Suprapubic skin (tissue), 4 donors: ENCODE data around the gene METTL17. TPM values are rescaled to one million over a fixed set of nuclear protein-coding genes. Genes with fewer than 3 reads are reported as not detected.

Experiments
- DNase-seq, 2 donors: peaks; one replicate each; pipeline ENCODE4 v3.0.0-alpha.2; 2019; ENCODE audit warnings: low spot score in 2 of 2
- H3K27ac ChIP-seq: fragments of 200-600 bp; sonication (generic); one replicate; pipeline ENCODE4 v1.5.1; 2019
- H3K27me3 ChIP-seq: fragments of 200-600 bp; sonication (generic); one replicate; pipeline ENCODE4 v1.5.1; 2019
- H3K36me3 ChIP-seq: fragments of 200-600 bp; sonication (generic); one replicate; pipeline ENCODE4 v1.5.1; 2019
- H3K4me1 ChIP-seq: fragments of 200-600 bp; sonication (generic); one replicate; pipeline ENCODE4 v1.5.1; 2019
- H3K4me3 ChIP-seq: fragments of 200-600 bp; sonication (generic); one replicate; pipeline ENCODE4 v1.5.1; 2019; ENCODE audit warnings: mild to moderate bottlenecking
- H3K9me3 ChIP-seq: fragments of 200-600 bp; sonication (generic); one replicate; pipeline ENCODE4 v1.5.1; 2019
- EP300 ChIP-seq: sonication (generic); formaldehyde crosslinking; IDR thresholded peaks from one replicate; pipeline ENCODE4 v1.6.1; 2017; ENCODE audit warnings: antibody characterized with exemption
- POLR2A ChIP-seq, 2 donors: fragments of 450-650 bp; IDR thresholded peaks; one replicate each; pipeline ENCODE4 v1.6.1; 2017; ENCODE audit warnings: antibody characterized with exemption in 2 of 2, mild to moderate bottlenecking in 2 of 2, moderate library complexity in 2 of 2
- POLR2AphosphoS5 ChIP-seq, 3 donors: sonication (generic); formaldehyde crosslinking; IDR thresholded peaks; one replicate each; pipeline ENCODE4 v1.6.1; 2017; ENCODE audit warnings: antibody characterized with exemption in 3 of 3
- WGBS: methylation state at CpG from one replicate; pipeline ENCODE4 v1.1.5; 2018; 5-methylcytosine and 5-hydroxymethylcytosine counted together
- total RNA-seq, 4 donors: library from RNA; depleted of rRNA; stranded (reverse); fragments of >200 nt; gene quantifications; one replicate each; pipeline ENCODE4 v1.1.0, GENCODE V29; 2016
- TF ChIP-seq, protein P1 (sequence below), 2 donors: fragments of 200-600 bp in 1 of 2; fragments of 450-650 bp in 1 of 2; sonication (generic) in 1 of 2; IDR thresholded peaks; one replicate each; pipeline ENCODE4 v1.5.1; 2016 to 2019; ENCODE audit warnings: antibody characterized with exemption in 2 of 2, mild to moderate bottlenecking in 1 of 2, moderate library complexity in 1 of 2

Gene METTL17
- total RNA-seq, 4 donors from 2014 or later = 64.9 to 332 (median 96.3) TPM

DNA sequence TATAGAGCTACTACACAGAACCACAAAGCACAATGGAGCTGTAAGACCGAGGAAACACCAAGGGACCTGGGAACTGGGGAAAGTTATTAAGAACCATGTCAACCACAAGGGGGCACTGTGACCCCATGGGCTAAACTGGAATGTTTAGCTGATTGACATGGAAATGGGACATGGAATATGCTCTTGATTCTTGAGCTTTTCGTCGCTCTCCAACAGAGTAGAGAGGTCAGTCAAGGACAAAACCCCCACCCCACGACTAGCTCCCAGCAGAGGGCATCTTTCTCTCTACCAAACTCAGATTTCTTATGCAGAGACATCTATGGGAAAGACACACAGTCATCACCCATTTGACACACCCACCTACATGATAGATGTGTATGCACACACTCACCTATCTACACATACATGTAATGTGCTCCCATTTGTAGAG is 25.0 kb downstream of the METTL17 start:
- Histone ChIP-seq H3K9me3 (no peaks in the 10 kb centered on the region), H3K27ac (no peak overlapping the region), H3K4me3 (no peak overlapping the region), H3K4me1 (peaks cover 9% of the 10 kb centered on the region), H3K36me3 (peaks cover 29% of the 10 kb centered on the region), H3K27me3 (no peaks in the 10 kb centered on the region)
- 0% methylated on average over 4 of the region's 4 CpGs for WGBS
- TF ChIP-seq, protein P1, sequence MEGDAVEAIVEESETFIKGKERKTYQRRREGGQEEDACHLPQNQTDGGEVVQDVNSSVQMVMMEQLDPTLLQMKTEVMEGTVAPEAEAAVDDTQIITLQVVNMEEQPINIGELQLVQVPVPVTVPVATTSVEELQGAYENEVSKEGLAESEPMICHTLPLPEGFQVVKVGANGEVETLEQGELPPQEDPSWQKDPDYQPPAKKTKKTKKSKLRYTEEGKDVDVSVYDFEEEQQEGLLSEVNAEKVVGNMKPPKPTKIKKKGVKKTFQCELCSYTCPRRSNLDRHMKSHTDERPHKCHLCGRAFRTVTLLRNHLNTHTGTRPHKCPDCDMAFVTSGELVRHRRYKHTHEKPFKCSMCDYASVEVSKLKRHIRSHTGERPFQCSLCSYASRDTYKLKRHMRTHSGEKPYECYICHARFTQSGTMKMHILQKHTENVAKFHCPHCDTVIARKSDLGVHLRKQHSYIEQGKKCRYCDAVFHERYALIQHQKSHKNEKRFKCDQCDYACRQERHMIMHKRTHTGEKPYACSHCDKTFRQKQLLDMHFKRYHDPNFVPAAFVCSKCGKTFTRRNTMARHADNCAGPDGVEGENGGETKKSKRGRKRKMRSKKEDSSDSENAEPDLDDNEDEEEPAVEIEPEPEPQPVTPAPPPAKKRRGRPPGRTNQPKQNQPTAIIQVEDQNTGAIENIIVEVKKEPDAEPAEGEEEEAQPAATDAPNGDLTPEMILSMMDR (IDR thresholded peaks at IDR 0.05) = peak; percentile 85 to 91
- TF ChIP-seq POLR2AphosphoS5 (IDR thresholded peaks at IDR 0.05) = peak in 2 of 3 donors; percentile 43 to 57
- no peak for TF ChIP-seq POLR2A (IDR thresholded peaks at IDR 0.05)
- TF ChIP-seq EP300 = no peak
- peak; percentile 90 to 93 for DNase-seq

DNA sequence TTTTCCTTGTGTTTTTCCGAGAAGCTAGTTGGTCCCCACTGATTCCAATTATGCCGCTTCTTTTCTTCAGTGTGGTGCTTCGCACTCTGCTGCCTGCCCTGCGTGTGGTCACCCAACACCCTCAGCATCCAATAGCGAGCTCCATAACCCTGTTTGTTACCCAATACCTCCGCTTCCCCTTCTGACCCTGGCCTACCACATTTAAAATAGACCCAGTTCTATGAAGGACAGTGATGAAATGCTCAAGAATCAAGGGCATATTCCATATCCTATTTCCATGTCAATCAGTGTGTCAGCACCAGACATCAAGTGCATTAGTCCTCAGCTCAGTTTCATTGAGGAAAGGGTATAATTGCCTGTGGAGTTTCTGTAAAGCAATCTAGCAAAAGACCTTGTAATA is 25.5 kb downstream of the METTL17 start:
- peak in 1 of 2 donors; percentile 20 for DNase-seq
- Histone ChIP-seq H3K9me3 (no peaks in the 10 kb centered on the region), H3K4me3 (no peak overlapping the region), H3K27ac (no peak overlapping the region), H3K36me3 (peaks cover 35% of the 10 kb centered on the region), H3K4me1 (peaks cover 10% of the 10 kb centered on the region), H3K27me3 (no peaks in the 10 kb centered on the region)
- WGBS = 68% methylated on average over 6 of the region's 6 CpGs
- no peak for TF ChIP-seq POLR2AphosphoS5 (IDR thresholded peaks at IDR 0.05)
- no peak for TF ChIP-seq EP300

- DNase-seq = peak in 1 of 2 donors; percentile 74
- WGBS = 60% methylated on average over 9 of the region's 9 CpGs
- TF ChIP-seq POLR2A (IDR thresholded peaks at IDR 0.05) = no peak
- TF ChIP-seq EP300 = no peak
- TF ChIP-seq POLR2AphosphoS5 (IDR thresholded peaks at IDR 0.05) = no peak
- TF ChIP-seq, protein P1 (IDR thresholded peaks at IDR 0.05) = no peak
- Histone ChIP-seq H3K4me1 (peaks cover 17% of the 10 kb centered on the region), H3K27me3 (no peaks in the 10 kb centered on the region), H3K4me3 (no peak overlapping the region), H3K27ac (no peak overlapping the region), H3K36me3 (peaks cover 47% of the 10 kb centered on the region), H3K9me3 (no peaks in the 10 kb centered on the region)
These were observed 26.8 kb downstream of the METTL17 start for GRCh38 chr14:21016413-21017190.

GRCh38 chr14:21017528-21018245 is 27.9 kb downstream of the METTL17 start:
- WGBS = 75% methylated on average over 28 of the region's 28 CpGs
- Histone ChIP-seq H3K9me3 (no peaks in the 10 kb centered on the region), H3K36me3 (peaks cover 50% of the 10 kb centered on the region), H3K27me3 (no peaks in the 10 kb centered on the region), H3K4me1 (peaks cover 27% of the 10 kb centered on the region), H3K27ac (no peak overlapping the region), H3K4me3 (no peak overlapping the region)
- DNase-seq = peak in 1 of 2 donors; percentile 71
- TF ChIP-seq POLR2A (IDR thresholded peaks at IDR 0.05) = no peak
- no peak for TF ChIP-seq EP300
- no peak for TF ChIP-seq POLR2AphosphoS5 (IDR thresholded peaks at IDR 0.05)
- TF ChIP-seq, protein P1 (IDR thresholded peaks at IDR 0.05) = no peak

DNA sequence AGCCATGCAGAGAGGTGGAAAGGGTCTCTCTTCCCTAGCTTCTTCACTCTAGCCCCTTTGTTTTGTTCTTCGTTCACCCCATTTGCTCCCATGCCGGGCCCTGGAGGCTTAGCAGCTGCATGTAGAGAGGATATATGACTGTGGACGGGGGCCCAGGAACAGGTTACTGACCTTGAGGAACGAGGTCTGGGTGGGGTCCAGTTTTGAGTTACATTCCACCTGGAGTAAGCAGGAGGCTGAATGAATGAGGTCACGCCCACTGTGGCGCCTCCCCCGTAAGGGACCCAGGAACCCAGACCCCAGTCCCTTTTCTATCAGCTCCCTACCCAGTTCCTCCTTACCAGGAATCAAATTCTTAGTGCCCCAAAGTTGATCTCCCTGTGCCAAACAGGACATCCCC is 28.5 kb downstream of the METTL17 start:
- Histone ChIP-seq H3K36me3 (peaks cover 50% of the 10 kb centered on the region), H3K4me1 (peaks cover 33% of the 10 kb centered on the region), H3K4me3 (no peak overlapping the region), H3K27me3 (no peaks in the 10 kb centered on the region), H3K27ac (no peak overlapping the region), H3K9me3 (no peaks in the 10 kb centered on the region)
- TF ChIP-seq, protein P1 (IDR thresholded peaks at IDR 0.05) = no peak
- TF ChIP-seq EP300 (no peak), POLR2AphosphoS5 (IDR thresholded peaks at IDR 0.05) (no peak), POLR2A (IDR thresholded peaks at IDR 0.05) (no peak)
- 76% methylated on average over 7 of the region's 7 CpGs for WGBS
- DNase-seq = peak in 1 of 2 donors; percentile 53
